ENCODE data around the gene CAPZA1.

The CAPZA1 gene

DNA sequence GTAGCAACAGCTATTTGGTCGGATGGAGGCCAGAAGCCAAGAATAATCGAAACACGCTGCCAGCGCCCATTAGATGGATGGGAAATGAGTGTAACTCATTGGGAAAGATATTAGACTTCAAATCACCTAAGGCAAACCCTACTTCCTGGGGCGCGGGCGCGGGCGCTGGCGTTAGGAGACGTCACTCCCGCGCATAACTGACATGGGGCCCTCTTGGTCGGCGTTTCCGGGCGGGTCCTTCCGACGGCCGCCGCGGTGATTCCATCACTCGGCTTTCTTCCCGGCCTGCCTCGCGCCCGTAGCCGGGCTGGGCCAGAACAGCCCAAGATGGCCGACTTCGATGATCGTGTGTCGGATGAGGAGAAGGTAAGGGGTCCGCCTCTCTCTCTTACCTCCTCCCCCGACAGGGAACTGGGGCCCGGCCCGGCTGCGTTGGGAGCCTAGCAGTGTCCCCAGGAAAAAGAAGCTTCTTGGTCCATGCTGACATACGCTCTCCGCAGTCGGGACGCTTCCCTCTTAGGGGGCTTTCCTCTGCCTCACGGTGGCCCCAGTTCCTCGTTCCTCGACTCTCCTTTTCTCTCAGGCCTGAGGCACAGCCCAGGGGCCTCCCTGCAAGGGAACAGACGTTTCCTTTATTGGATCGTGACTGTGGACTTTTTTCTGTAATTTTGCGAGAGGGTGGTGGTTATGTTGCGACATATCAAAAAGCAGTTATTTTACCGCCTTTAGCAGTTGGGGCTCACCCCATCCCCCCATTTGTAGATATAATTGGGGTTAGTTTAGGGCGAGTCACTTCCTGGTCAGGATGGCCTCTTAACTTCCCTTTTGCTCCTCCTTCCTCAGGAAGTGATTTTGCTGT lies at the start of gene CAPZA1:
CAPZA1 (plus strand) TSS at position 315 of the 859 bp plus-strand sequence; CDS start at position 328, 13 bp downstream.
- no peaks in the 10 kb centered on the region for H4K20me1 ChIP-seq (ENCODE audit: insufficient read depth)
- peak within 1 kb of the TSS; percentile 97 for H3K4me2 ChIP-seq
- H3K4me3 ChIP-seq (IDR thresholded peaks at IDR 0.05; ENCODE audit: insufficient read depth, low read depth, low read length) = peak within 1 kb of the TSS; percentile 39
- H3K36me3 ChIP-seq (ENCODE audit: insufficient read depth) = no peaks in the 10 kb centered on the region
- peak within 1 kb of the TSS; percentile 96 for H3K27ac ChIP-seq
- H3K9ac ChIP-seq = peak within 1 kb of the TSS; percentile 98
- peak within 1 kb of the TSS; percentile 79 for H2AFZ ChIP-seq (ENCODE audit: low read depth)
- H3K79me2 ChIP-seq (ENCODE audit: insufficient read depth, low read depth) = peaks cover 50% of the 10 kb centered on the region
- peaks cover 32% of the 10 kb centered on the region for H3K4me1 ChIP-seq (ENCODE audit: low read depth, poor library complexity, severe bottlenecking)
- no peaks in the 10 kb centered on the region for H3K27me3 ChIP-seq (ENCODE audit: insufficient read depth, low read depth)
- TF ChIP-seq, protein P1, sequence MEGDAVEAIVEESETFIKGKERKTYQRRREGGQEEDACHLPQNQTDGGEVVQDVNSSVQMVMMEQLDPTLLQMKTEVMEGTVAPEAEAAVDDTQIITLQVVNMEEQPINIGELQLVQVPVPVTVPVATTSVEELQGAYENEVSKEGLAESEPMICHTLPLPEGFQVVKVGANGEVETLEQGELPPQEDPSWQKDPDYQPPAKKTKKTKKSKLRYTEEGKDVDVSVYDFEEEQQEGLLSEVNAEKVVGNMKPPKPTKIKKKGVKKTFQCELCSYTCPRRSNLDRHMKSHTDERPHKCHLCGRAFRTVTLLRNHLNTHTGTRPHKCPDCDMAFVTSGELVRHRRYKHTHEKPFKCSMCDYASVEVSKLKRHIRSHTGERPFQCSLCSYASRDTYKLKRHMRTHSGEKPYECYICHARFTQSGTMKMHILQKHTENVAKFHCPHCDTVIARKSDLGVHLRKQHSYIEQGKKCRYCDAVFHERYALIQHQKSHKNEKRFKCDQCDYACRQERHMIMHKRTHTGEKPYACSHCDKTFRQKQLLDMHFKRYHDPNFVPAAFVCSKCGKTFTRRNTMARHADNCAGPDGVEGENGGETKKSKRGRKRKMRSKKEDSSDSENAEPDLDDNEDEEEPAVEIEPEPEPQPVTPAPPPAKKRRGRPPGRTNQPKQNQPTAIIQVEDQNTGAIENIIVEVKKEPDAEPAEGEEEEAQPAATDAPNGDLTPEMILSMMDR (conservative IDR thresholded peaks at IDR 0.05; ENCODE audit: low read depth, low read length) = no peak

DNA sequence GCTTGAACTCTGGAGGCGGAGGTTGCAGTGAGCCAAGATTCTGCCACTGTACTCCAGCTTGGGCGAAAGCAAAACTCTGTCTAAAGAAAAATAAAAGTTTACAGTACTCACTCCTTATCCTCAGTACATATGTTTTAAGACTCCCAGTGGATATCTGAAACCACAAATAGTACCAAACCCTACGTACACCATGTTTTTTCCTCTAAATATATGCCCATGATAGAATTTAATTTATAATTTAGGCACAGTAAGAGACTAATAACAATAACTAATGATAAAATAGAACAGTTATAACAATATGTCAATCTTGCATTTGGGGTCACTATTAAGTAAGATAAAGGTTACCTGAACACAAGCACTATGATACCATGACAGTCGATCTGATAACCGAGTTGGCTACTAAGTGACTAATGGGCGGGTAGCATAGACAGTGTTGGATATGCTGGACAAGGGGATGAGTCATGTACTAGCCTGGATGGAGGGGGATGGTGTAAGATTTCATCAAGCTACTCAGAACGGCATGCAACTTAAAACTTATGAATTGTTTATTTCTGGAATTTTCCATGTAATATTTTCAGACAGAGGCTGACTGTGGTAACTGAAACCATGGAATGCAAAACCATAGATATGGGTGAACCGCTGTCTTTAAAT lies 44.4 kb upstream of the CAPZA1 start:
- no peak overlapping the region for H3K4me3 ChIP-seq (IDR thresholded peaks at IDR 0.05; ENCODE audit: insufficient read depth, low read depth, low read length)
- TF ChIP-seq, protein P1 (conservative IDR thresholded peaks at IDR 0.05; ENCODE audit: low read depth, low read length) = no peak
- H3K27ac ChIP-seq = no peak overlapping the region
- H3K4me2 ChIP-seq = no peak overlapping the region
- no peak overlapping the region for H3K9ac ChIP-seq
- no peaks in the 10 kb centered on the region for H3K4me1 ChIP-seq (ENCODE audit: low read depth, poor library complexity, severe bottlenecking)
- H3K27me3 ChIP-seq (ENCODE audit: insufficient read depth, low read depth) = no peaks in the 10 kb centered on the region
- H3K36me3 ChIP-seq (ENCODE audit: insufficient read depth) = no peaks in the 10 kb centered on the region
- H4K20me1 ChIP-seq (ENCODE audit: insufficient read depth) = no peaks in the 10 kb centered on the region
- no peaks in the 10 kb centered on the region for H3K79me2 ChIP-seq (ENCODE audit: insufficient read depth, low read depth)
- H2AFZ ChIP-seq (ENCODE audit: low read depth) = no peak overlapping the region

DNA sequence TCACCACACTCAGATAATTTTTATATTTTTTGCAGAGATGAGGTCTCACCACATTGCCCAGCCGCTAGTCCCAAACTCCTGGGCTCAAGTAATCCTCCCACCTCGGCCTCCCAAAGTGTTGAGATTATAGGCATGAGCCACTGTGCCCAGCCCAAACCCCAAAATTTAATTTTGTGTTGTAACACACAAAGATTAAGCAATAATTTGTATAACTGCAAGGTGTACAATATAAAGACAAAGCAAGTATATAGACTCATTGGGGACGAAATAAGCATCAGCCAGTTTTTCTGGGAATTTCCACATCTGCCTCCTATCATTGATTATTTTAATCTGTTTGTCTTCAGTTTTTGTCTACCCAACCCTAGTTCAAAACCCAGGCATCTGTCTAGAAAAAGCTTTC lies 43.4 kb upstream of the CAPZA1 start:
- H3K4me1 ChIP-seq (ENCODE audit: low read depth, poor library complexity, severe bottlenecking) = no peaks in the 10 kb centered on the region
- no peaks in the 10 kb centered on the region for H3K79me2 ChIP-seq (ENCODE audit: insufficient read depth, low read depth)
- H3K4me3 ChIP-seq (IDR thresholded peaks at IDR 0.05; ENCODE audit: insufficient read depth, low read depth, low read length) = no peak overlapping the region
- H3K4me2 ChIP-seq = no peak overlapping the region
- H2AFZ ChIP-seq (ENCODE audit: low read depth) = no peak overlapping the region
- H3K36me3 ChIP-seq (ENCODE audit: insufficient read depth) = no peaks in the 10 kb centered on the region
- no peak overlapping the region for H3K27ac ChIP-seq
- H3K27me3 ChIP-seq (ENCODE audit: insufficient read depth, low read depth) = no peaks in the 10 kb centered on the region
- TF ChIP-seq, protein P1 (conservative IDR thresholded peaks at IDR 0.05; ENCODE audit: low read depth, low read length) = no peak
- H3K9ac ChIP-seq = no peak overlapping the region
- no peaks in the 10 kb centered on the region for H4K20me1 ChIP-seq (ENCODE audit: insufficient read depth)

DNA sequence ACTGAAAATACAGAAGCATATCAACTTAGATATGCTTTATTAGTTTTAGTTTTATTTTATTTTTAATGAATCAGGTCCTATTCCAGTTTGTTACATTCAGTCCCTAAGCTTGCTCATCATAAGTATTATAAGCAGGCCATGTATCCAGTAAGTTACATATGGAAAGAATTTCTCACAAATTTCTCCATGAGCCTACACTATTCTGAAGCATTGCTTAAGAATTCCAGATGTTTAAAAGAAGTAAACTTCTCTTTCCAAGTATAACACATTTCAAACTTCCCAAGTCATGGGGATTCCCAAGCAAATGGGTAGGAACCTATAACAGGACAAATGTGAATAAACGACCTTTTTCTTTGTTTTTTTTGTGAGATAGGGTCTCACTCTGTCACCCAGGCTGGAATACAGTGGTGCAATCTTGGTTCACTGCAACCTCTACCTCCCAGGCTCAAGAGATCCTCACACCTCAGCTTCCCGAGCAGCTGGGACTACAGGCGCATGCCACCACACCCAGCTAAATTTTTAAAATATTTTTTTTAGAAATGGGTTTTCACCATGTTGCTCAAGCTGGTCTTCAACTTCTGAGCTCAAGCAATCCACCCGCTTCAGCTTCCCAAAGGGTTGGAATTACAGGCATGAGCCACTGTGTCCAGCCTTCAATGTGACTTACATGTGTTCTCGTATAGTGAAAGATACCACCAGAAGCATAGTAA lies 39.7 kb upstream of the CAPZA1 start:
- H3K79me2 ChIP-seq (ENCODE audit: insufficient read depth, low read depth) = no peaks in the 10 kb centered on the region
- no peaks in the 10 kb centered on the region for H3K4me1 ChIP-seq (ENCODE audit: low read depth, poor library complexity, severe bottlenecking)
- H2AFZ ChIP-seq (ENCODE audit: low read depth) = no peak overlapping the region
- TF ChIP-seq, protein P1 (conservative IDR thresholded peaks at IDR 0.05; ENCODE audit: low read depth, low read length) = no peak
- H3K4me3 ChIP-seq (IDR thresholded peaks at IDR 0.05; ENCODE audit: insufficient read depth, low read depth, low read length) = no peak overlapping the region
- H4K20me1 ChIP-seq (ENCODE audit: insufficient read depth) = no peaks in the 10 kb centered on the region
- H3K36me3 ChIP-seq (ENCODE audit: insufficient read depth) = no peaks in the 10 kb centered on the region
- H3K27ac ChIP-seq = no peak overlapping the region
- H3K9ac ChIP-seq = no peak overlapping the region
- no peaks in the 10 kb centered on the region for H3K27me3 ChIP-seq (ENCODE audit: insufficient read depth, low read depth)
- H3K4me2 ChIP-seq = no peak overlapping the region

Measured in KMS-11 (cell line).